ENCODE results near the gene LTBP1. TPM values are rescaled to one million over a fixed set of nuclear protein-coding genes. Genes with fewer than 3 reads are reported as not detected.

The LTBP1 gene
- total RNA-seq, 1 donor from 2014 or later = 3.9 TPM

- no peak overlapping the region for H3K27ac Mint-ChIP-seq (ENCODE audit: unreplicated experiment)
- DNase-seq = no peak
- H3K4me3 Mint-ChIP-seq (ENCODE audit: unreplicated experiment) = no peak overlapping the region
- no peaks in the 10 kb centered on the region for H3K27me3 Mint-ChIP-seq (ENCODE audit: unreplicated experiment)
- no peaks in the 10 kb centered on the region for H3K36me3 Mint-ChIP-seq (ENCODE audit: unreplicated experiment)
- no peak for TF ChIP-seq CTCF (IDR thresholded peaks at IDR 0.05; ENCODE audit: partially characterized antibody, unreplicated experiment)
- no peaks in the 10 kb centered on the region for H3K4me1 Mint-ChIP-seq (ENCODE audit: low read depth, unreplicated experiment)
- no peaks in the 10 kb centered on the region for H3K9me3 Mint-ChIP-seq (ENCODE audit: unreplicated experiment)
These were observed 387.3 kb downstream of the LTBP1 start for GRCh38 chr2:33334083-33334482.

GRCh38 chr2:33335516-33335915 is 388.8 kb downstream of the LTBP1 start:
- DNase-seq = no peak

GRCh38 chr2:33336036-33336625 is 389.4 kb downstream of the LTBP1 start:
- Mint-ChIP-seq H3K4me3 (ENCODE audit: unreplicated experiment) (no peak overlapping the region), H3K4me1 (ENCODE audit: low read depth, unreplicated experiment) (no peaks in the 10 kb centered on the region), H3K27me3 (ENCODE audit: unreplicated experiment) (peaks cover 1% of the 10 kb centered on the region), H3K27ac (ENCODE audit: unreplicated experiment) (no peak overlapping the region), H3K9me3 (ENCODE audit: unreplicated experiment) (no peaks in the 10 kb centered on the region), H3K36me3 (ENCODE audit: unreplicated experiment) (no peaks in the 10 kb centered on the region)
- no peak for DNase-seq
- TF ChIP-seq CTCF (IDR thresholded peaks at IDR 0.05; ENCODE audit: partially characterized antibody, unreplicated experiment) = no peak

More at GRCh38 chr2:33335516-33335915, 388.8 kb downstream of the LTBP1 start:
- no peak for TF ChIP-seq CTCF (IDR thresholded peaks at IDR 0.05; ENCODE audit: partially characterized antibody, unreplicated experiment)
- Mint-ChIP-seq H3K4me3 (ENCODE audit: unreplicated experiment) (no peak overlapping the region), H3K36me3 (ENCODE audit: unreplicated experiment) (no peaks in the 10 kb centered on the region), H3K4me1 (ENCODE audit: low read depth, unreplicated experiment) (no peaks in the 10 kb centered on the region), H3K27ac (ENCODE audit: unreplicated experiment) (no peak overlapping the region), H3K9me3 (ENCODE audit: unreplicated experiment) (no peaks in the 10 kb centered on the region), H3K27me3 (ENCODE audit: unreplicated experiment) (no peaks in the 10 kb centered on the region)

GRCh38 chr2:33337385-33337960 is 390.7 kb downstream of the LTBP1 start:
- TF ChIP-seq CTCF (IDR thresholded peaks at IDR 0.05; ENCODE audit: partially characterized antibody, unreplicated experiment) = no peak
- Mint-ChIP-seq H3K9me3 (ENCODE audit: unreplicated experiment) (no peaks in the 10 kb centered on the region), H3K36me3 (ENCODE audit: unreplicated experiment) (no peaks in the 10 kb centered on the region), H3K27ac (ENCODE audit: unreplicated experiment) (no peak overlapping the region), H3K27me3 (ENCODE audit: unreplicated experiment) (peaks cover 2% of the 10 kb centered on the region), H3K4me3 (ENCODE audit: unreplicated experiment) (no peak overlapping the region), H3K4me1 (ENCODE audit: low read depth, unreplicated experiment) (no peaks in the 10 kb centered on the region)
- DNase-seq = no peak

- Mint-ChIP-seq H3K36me3 (ENCODE audit: unreplicated experiment) (no peaks in the 10 kb centered on the region), H3K27me3 (ENCODE audit: unreplicated experiment) (peaks cover 4% of the 10 kb centered on the region), H3K4me1 (ENCODE audit: low read depth, unreplicated experiment) (peaks cover 2% of the 10 kb centered on the region), H3K4me3 (ENCODE audit: unreplicated experiment) (no peak overlapping the region), H3K9me3 (ENCODE audit: unreplicated experiment) (peaks cover 2% of the 10 kb centered on the region), H3K27ac (ENCODE audit: unreplicated experiment) (no peak overlapping the region)
- no peak for DNase-seq
- no peak for TF ChIP-seq CTCF (IDR thresholded peaks at IDR 0.05; ENCODE audit: partially characterized antibody, unreplicated experiment)
These were observed 391.2 kb downstream of the LTBP1 start for GRCh38 chr2:33337981-33338380.

All from glutamatergic neuron (in vitro differentiated cells).